NK-92 (cell line): Measurements from ENCODE around the gene ZNF407.

Source experiments
- DNase-seq: peaks from one replicate; lab custom pipeline; 2025; ENCODE audit not compliant: unreplicated experiment; lab: John Stamatoyannopoulos, UW

Gene ZNF407

DNA sequence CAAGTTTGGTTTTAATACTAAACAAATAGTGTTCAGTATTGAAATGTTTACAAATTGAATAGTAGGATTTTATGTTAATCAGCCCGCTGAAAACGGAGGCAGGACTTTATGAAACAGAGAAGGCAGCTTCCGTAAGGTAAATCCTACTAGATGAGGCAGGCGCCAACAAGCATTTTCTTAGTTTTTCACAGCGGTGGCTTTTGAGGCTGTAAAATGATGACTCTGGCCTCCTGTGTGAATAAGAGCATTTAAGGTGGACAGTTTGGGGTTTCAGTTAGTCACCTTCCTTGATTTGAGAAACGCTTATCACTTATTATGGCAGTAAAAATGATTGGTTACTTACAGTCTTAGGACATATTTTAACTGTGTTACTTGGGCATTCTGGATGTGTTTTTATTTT lies 398.4 kb downstream of the ZNF407 start:
- DNase-seq: no peak

DNA sequence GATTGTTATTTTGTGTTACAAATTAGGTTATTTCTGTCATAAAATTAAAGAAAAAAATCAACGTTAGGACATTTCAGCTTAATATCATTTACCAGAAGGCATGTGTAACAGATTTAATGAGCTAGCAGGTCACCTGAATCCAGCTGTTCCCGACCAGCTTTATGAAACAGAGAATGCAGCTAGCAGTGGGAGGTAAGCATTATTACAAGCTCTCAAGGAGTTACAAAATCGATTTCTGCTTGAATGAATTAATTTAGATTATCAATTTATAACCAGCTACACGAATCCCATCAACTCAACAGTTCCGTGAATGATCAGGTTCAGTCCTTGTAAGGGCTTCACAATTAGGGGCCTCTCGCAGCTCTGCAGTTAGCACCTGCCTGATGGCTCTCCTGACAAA lies 399.3 kb downstream of the ZNF407 start:
- DNase-seq: no peak

- DNase-seq: no peak
Observed at GRCh38 chr18:75000920-75001319, 403.2 kb downstream of the ZNF407 start.

DNA sequence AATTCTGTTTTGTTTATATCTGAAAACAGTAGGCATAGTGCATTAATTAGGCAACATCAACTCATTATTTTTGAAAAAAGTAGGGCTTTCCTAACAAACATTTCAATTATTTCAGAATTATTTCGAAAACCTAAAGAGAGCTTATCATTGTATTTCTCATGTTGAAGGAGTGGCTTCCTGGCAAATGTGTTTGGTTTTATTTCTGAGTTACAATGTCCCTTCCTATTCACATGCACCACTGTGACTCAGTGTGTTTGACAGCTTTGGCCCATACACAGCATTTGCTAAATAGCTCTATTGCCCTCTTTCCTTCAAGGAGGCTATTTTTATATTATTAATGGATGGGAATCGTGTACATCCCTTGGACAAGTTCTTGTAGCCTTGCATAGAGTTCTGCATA lies 405.4 kb downstream of the ZNF407 start:
- no peak for DNase-seq

- no peak for DNase-seq
Observed at GRCh38 chr18:75003764-75004690, 406.4 kb downstream of the ZNF407 start.

DNA sequence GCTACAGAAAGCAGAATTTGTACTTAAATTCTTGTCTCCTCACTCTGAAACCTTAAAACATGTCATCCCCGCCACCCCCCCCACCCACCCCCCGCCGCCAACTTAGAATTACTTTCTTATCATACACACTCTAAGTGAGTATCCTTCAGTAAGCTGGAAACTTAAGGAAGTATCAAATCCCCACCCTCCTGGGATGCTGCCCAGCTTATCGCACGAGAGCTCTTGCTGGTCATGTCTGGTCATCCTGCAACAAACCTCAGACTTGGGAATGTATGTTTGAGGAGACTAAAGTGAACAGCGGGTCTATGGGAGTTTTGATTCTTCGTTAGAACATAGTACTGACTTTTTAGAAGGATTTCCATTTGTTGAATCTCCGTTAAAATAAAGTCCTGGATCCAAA lies 408.0 kb downstream of the ZNF407 start:
- DNase-seq: no peak

DNA sequence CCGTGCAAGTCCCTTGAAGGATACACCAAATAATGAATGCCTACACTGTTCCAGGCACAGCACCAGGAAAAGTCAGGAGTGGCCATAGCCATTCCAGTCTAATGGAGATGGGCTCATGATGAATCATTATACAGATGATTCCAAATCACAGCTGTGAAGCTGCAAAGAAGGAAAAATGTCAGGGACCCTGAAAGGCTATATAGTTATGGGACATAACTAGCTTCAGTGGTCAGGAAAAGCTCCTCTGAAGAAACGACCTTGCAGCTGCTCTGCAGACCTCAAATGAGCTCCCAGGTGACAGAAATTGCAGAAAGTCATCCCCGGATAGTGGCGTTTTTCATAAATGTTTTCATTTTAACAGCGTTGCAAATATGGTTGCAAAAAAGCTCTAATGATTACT lies 410.5 kb downstream of the ZNF407 start:
- no peak for DNase-seq

GRCh38 chr18:75009296-75009695 lies 411.6 kb downstream of the ZNF407 start:
- no peak for DNase-seq

GRCh38 chr18:75009878-75010277 lies 412.2 kb downstream of the ZNF407 start:
- no peak for DNase-seq

- DNase-seq: no peak
Observed at GRCh38 chr18:75010278-75010677, 412.6 kb downstream of the ZNF407 start.

DNA sequence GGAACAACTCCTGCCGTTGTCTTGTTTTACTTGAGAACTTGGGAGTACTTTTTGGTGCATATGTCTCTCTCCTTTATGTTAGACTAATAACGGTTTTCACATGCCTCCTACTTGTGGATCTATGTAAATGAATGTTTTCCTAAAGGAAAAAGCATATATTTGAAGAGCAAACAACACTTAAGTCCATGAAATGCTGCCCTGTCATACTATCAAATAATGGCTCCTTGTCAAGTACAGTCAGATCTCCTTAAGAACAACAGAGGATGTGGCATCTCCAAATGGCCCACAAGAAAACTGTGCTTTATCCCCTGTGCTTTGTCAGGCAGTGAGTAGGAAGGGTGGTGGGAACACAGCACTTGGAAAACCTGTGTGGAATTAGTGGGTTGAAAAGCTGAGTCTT lies 413.0 kb downstream of the ZNF407 start:
- no peak for DNase-seq

- no peak for DNase-seq
Observed at GRCh38 chr18:75016025-75016717, 418.5 kb downstream of the ZNF407 start.

DNA sequence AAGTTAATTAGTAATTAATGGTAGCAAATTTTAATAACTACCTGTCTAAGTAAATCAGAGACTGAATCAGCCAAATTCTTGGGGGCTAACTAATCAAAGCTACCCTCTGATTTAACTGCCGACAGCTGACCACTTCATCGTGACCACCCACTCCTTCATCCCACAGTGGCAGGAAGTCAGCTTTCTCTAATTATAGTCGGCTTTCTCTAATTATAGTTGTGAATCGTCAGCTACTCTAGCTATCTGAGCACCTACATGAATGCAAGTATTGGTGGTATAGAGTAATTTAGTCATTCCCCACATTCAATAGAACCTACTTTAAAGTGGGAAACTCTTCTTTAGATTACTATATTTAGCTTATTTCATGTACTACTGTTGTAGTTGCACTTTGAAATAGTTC lies 425.8 kb downstream of the ZNF407 start:
- DNase-seq: no peak

- no peak for DNase-seq
Observed at GRCh38 chr18:75024871-75025270, 427.2 kb downstream of the ZNF407 start.

- DNase-seq: no peak
Observed at GRCh38 chr18:75025573-75025972, 427.9 kb downstream of the ZNF407 start.

GRCh38 chr18:75029481-75029880 lies 431.8 kb downstream of the ZNF407 start:
- no peak for DNase-seq

- no peak for DNase-seq
Observed at GRCh38 chr18:75031717-75032317, 434.1 kb downstream of the ZNF407 start.

- DNase-seq: no peak
Observed at GRCh38 chr18:75033516-75033915, 435.8 kb downstream of the ZNF407 start.

- DNase-seq: no peak
Observed at GRCh38 chr18:75034937-75035336, 437.3 kb downstream of the ZNF407 start.

DNA sequence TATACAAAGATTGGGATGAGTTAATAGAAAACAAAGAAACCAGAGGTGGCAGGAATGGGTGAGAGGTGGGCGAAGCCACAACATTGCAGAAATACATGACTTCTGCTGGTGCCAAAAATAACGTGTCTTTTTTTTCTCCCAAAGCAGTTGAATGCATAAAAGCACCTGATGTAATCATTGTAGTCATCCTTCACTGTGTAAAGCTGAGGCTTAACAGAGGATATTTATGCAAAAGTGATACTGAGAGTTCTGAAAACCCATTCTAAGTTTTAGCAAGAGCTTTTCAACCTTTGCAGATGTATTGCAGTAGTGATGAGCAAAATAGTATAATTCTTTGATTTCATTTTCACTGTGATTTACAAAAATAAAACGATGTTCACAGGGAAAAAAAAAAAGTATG lies 438.3 kb downstream of the ZNF407 start:
- DNase-seq: no peak

- DNase-seq: no peak
Observed at GRCh38 chr18:75036917-75037688, 439.4 kb downstream of the ZNF407 start.
